HTERT RPE-1 (cell line): ENCODE measurements around the gene SEMA6A.

Experiments used
- in situ Hi-C: fragments of 300-500 bp; cut with MboI; formaldehyde crosslinking; loops from 4 replicates; pipeline ENCODE4 v1.14.3; 2020; ENCODE audit warnings: low sequenced_read_pairs

Gene SEMA6A

GRCh38 chr5:116442931-116443551, 131.6 kb downstream of the SEMA6A start:
- in situ Hi-C loops, result no loop called here

GRCh38 chr5:116442095-116442534, 132.5 kb downstream of the SEMA6A start:
- in situ Hi-C loops, result no loop called here

GRCh38 chr5:116441223-116441622, 133.4 kb downstream of the SEMA6A start:
- in situ Hi-C loops, result no loop called here

- in situ Hi-C loops, result no loop called here
Measured at GRCh38 chr5:116440457-116441001, 134.1 kb downstream of the SEMA6A start.

DNA sequence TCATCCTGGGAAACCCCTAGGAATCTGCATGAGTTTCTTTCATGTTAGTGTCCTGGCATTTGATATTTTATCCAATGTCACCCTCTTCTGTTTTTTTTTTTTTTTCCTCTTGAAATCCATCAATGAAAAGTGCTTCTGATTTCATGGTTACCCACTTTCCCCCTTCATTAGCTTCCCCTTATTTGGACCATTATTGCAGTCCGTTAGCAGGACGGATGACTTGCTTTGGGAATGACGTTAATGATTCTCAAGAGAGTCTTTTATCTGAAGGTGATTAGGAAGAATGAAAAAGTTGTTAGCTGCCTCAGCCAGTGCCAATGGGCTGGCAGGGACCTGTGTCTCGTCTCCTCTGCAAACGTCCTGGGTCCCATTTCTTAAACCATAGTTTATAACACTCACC, 134.7 kb downstream of the SEMA6A start:
- in situ Hi-C loops, result no loop called here

DNA sequence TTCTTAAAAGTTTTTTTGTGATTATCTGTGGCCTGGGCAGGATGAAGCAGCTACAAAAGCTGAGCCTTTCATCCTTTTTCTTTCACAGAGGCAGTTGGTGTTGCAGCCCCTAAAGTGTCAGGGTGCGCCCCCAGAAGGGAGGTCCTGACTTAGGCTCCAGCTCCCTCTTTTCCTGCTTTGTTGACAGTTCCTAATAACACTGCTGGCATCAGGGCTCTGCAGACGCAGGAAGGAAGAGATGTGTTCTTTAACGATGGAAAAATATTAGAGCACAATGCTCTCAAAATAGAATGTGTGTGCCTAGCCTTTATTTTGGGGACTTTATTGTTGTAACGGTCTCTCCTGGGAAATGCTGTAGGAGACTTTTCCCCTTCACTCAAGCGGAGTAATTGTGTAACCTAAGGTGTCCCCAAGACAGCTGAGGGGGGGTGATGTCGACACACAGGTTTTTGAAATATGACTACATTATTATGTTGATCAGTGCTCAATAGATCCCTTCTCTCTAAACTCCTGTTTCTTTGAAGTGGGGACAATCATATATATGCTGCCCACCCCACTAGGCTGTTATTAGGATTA, 135.6 kb downstream of the SEMA6A start:
- in situ Hi-C loops, result no loop called here

DNA sequence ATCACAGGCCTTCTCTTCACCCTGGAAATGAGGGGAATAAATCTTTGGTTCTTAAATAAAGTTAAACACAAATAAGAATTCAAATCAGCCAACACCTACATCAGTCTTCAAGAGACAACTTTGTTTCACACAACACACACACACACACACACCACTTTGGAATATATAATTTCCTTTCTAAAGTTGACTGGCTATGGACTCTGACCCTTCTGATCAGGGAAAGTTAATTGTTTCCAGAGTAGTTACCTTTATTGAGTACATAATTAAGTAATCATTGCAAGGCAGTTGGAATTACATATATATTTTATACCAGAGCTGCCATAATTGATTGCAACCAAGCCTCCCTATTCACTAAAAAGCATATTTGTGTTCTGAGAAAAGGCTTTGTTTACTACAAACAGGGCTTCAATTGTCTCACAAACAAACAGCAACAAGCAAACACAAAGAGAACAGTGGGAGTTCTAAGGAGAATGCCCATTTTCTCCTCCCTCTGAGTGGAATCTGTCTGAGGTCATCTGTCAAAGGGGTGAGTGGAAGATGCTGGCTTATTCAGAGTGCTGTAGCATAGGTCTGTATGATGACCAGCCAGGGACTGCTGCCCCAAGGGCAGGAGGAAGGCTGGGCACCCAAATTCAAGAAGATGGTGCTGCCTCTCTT, 136.6 kb downstream of the SEMA6A start:
- in situ Hi-C loops, result no loop called here

DNA sequence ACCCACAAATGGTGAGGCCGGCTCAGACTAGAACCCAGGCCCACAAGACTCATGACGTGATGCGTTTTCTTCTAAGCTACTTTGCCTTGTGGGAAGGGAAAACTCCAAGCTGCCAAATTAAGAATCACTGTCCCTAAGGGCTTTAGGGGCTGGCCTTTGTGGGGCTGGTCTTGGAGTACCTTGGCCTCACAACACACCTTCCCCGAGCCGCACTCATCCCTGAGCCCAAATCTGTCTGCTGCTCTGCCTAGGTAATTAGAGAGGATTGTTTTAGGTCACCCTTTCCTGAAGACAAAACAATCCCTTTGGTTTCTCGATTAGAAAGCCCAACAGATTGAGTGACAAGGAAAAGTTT, 137.3 kb downstream of the SEMA6A start:
- in situ Hi-C loops, result no loop called here

GRCh38 chr5:116436674-116437350, 137.8 kb downstream of the SEMA6A start:
- in situ Hi-C loops, result no loop called here

DNA sequence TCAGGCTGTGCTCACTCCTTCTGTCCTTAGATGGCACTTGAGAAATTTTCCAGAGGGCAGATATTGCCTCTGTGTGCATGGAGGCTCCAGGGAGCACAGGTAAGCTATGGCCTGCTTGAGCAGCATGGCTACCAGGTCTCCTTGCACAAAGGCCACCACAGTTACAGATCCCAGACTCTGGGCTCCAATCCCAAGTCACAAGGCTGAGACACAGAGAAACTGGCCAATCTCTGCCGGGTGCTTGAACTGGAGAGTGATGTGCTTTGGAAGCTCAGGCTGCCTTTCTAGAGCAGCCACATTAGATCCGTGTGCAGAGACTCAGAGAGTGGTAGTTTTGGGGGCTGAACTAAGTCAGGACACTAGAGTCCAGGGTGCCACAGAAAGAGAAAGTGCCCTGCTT, 145.7 kb downstream of the SEMA6A start:
- in situ Hi-C loops, result no loop called here

DNA sequence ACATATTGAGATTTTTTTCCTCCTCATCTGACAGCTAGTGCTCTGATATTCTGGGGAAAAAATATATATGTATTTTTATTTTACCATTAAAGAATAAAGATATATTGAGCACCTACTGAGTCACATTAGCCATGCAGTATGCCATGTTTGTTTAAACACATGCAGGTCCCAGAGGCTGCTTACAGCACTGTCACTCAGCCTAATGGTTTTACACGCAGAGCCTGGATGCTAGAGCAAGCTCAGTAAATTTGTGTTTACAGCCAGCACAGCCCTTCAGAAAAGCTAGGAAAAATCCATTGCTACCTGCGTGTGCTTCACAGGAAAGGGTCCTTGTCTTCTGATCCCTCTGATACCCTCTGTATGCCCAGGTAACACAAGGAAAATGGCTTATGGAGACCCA, 146.2 kb downstream of the SEMA6A start:
- in situ Hi-C loops, result no loop called here

DNA sequence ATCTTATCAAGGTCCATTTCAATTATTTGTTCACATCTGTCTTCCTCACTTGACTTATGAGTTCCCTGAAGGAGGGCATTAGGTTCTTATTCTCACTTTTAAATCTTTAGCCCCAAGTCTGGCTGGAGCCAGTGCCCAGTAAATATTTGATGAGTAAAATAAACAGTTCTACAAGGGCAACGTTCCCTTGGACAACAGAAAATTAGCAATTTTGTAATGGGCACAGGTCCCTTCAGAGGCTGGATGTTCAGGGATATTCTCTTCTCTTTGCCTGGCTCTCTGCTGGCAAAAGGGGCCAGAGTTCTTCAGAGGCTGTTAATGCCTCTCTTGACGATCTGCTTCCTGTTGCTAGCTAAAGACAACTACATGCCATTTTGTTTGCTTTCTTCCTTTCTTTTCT, 149.7 kb downstream of the SEMA6A start:
- in situ Hi-C loops, result no loop called here

- in situ Hi-C loops, result no loop called here
Measured at GRCh38 chr5:116424258-116424615, 150.4 kb downstream of the SEMA6A start.

DNA sequence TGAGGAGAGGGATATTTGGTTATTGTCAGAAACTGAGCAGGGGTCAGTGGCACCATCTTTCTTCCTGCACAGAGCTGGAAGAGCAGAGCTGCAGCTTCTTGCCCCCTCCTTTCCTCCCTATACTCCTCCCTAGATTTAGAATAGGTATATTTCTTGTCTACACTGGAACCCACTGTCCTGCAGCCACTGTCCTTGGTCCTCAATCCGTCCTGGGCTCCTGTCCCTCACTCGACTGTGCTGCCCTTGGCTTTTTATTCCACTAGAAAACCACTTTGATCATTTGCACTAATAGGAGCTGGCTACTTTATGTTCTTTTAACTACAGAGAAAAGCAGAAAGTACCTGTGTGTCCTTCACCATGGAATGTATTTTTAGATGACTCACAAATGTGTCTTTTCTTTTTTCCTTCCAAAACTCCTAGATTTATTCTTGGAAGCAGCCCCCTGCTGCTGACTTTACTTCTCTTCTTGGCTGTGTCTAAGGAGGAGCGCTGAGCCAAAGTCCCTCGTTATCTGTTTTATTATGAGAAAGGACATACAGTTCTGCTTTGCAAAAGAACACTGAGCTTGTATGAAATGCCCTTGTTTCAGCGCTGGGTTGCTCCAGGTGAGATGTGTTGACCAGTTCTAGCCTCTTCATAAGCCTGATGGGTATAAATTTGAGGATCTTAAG, 150.9 kb downstream of the SEMA6A start:
- in situ Hi-C loops, result no loop called here

- in situ Hi-C loops, result no loop called here
Measured at GRCh38 chr5:116423141-116423540, 151.5 kb downstream of the SEMA6A start.

DNA sequence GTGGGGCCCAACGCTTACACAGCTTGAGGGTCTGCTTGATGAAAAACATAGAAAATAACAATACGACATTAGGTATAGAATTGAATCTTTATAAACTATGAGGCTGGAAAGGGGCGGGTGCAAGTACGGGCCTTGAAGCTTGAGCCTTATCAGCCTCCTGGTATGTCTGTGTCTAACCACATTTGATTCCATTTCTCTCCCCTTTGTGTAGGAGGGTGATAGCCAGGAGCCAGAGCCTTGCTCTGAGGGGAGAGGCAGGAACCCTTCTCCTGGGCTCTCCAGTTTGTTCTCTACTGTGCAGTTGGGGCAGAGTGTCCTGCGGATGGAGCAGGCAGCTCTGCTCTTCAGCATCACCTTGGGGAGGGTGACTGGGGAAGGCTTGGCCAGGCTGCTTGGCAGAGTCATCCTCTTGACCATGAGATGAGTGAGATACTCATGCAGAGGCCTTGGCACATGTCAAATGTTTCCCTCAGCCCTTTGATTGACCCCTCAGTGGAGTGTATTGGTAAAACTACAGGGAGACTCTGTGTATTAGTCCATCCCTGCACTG, 153.5 kb downstream of the SEMA6A start:
- in situ Hi-C loops, result no loop called here

DNA sequence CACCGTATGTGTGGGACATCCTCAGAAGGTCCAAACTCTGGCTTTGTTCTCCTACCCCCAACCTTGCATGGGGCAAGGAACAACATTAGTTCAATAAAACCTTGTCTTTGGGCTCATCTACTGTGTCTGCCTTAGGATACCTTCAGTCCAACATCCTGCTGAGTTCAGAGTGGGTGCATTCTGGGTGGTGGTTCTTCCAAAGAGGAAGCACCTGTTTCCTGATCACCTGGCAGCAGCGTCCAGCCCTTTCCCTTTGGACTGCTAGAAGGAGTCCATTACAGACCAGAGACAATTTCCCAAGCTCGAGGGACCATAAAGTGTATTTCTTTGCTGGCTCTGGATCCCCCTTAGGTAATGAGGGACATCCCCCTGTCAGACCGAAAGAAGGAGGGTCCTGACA, 154.1 kb downstream of the SEMA6A start:
- in situ Hi-C loops, result no loop called here

GRCh38 chr5:116419258-116419657, 155.4 kb downstream of the SEMA6A start:
- in situ Hi-C loops, result no loop called here

GRCh38 chr5:116418774-116419173, 155.8 kb downstream of the SEMA6A start:
- in situ Hi-C loops, result no loop called here

- in situ Hi-C loops, result no loop called here
Measured at GRCh38 chr5:116418016-116418415, 156.6 kb downstream of the SEMA6A start.

DNA sequence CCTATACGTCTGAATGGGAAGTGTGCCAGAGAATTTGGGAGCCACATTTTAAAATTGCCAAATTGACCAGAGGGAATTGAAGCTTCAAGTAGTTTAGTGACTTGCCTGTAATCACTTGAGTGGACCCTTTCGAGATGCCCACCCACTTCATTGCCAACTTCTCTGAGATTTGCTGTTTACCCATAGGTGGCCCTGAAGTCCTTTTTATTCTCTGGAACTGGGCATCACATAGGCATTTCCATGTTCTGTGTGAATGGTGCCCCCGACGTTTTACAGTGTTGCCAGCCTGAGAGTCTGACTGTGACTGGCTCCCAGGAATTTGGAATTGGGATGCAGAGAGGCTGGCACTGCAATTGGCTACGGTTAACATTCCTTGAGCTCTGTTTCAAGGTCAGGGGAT, 158.6 kb downstream of the SEMA6A start:
- in situ Hi-C loops, result no loop called here
